ENCODE data around the gene TOX2.

Gene TOX2

GRCh38 chr20:43972692-43973091, 58.0 kb downstream of the TOX2 start:
- H3K4me3 ChIP-seq (ENCODE audit: low read depth, low read length), result no peak overlapping the region
- POLR2A ChIA-PET, result no interaction called here
- no peaks in the 10 kb centered on the region for H3K36me3 ChIP-seq (ENCODE audit: control insufficient read depth in 2 of 2, insufficient read depth in 1 of 2, low read length in 2 of 2)
- no peaks in the 10 kb centered on the region for H3K9me3 ChIP-seq (ENCODE audit: control insufficient read depth, insufficient read depth, low read depth, low read length)
- H3K4me1 ChIP-seq (ENCODE audit: control insufficient read depth, insufficient read depth, low read length), result no peaks in the 10 kb centered on the region
- no peak overlapping the region for H3K27ac ChIP-seq (ENCODE audit: extremely low read depth, low read depth, low read length)
- CTCF ChIA-PET, result interaction anchor here (3.0 kb wide), 1 partner anchor 11 kb away, joined by 10 read pairs; no protein-coding TSS in a partner anchor
- TF ChIP-seq ZBTB17 (tag by site-specific recombination; IDR thresholded peaks at IDR 0.05) (no peak), ZNF2 (tag by site-specific recombination; IDR thresholded peaks at IDR 0.05) (no peak), ZNF18 (tag by site-specific recombination; IDR thresholded peaks at IDR 0.05) (no peak), AEBP2 (tag by site-specific recombination; IDR thresholded peaks at IDR 0.05; ENCODE audit: borderline replicate concordance) (no peak)

- POLR2A ChIA-PET, result no interaction called here
- no peaks in the 10 kb centered on the region for H3K9me3 ChIP-seq (ENCODE audit: control insufficient read depth, insufficient read depth, low read depth, low read length)
- CTCF ChIA-PET, result interaction anchor here (3.0 kb wide), 1 partner anchor 10 kb away, joined by 10 read pairs; no protein-coding TSS in a partner anchor
- no peak overlapping the region for H3K27ac ChIP-seq (ENCODE audit: extremely low read depth, low read depth, low read length)
- H3K4me1 ChIP-seq (ENCODE audit: control insufficient read depth, insufficient read depth, low read length), result no peaks in the 10 kb centered on the region
- no peaks in the 10 kb centered on the region for H3K36me3 ChIP-seq (ENCODE audit: control insufficient read depth in 2 of 2, insufficient read depth in 1 of 2, low read length in 2 of 2)
- no peak overlapping the region for H3K4me3 ChIP-seq (ENCODE audit: low read depth, low read length)
- no peak for TF ChIP-seq ZNF768 (tag by site-specific recombination; IDR thresholded peaks at IDR 0.05)
- no peak for TF ChIP-seq ZNF112 (tag by site-specific recombination; IDR thresholded peaks at IDR 0.05)
- no peak for TF ChIP-seq ZNF558 (tag by site-specific recombination; IDR thresholded peaks at IDR 0.05)
- no peak for TF ChIP-seq ZNF341 (tag by site-specific recombination; IDR thresholded peaks at IDR 0.05; ENCODE audit: low read depth)
- TF ChIP-seq ZNF398 (tag by site-specific recombination; IDR thresholded peaks at IDR 0.05), result no peak
- no peak for TF ChIP-seq YY1 (tag by site-specific recombination; IDR thresholded peaks at IDR 0.05)
- no peak for TF ChIP-seq HOXA7 (CRISPR knock-in tag; IDR thresholded peaks at IDR 0.05; ENCODE audit: borderline replicate concordance)
- no peak for TF ChIP-seq ZNF529 (tag by site-specific recombination; IDR thresholded peaks at IDR 0.05; ENCODE audit: insufficient replicate concordance)
- no peak for TF ChIP-seq ZNF18 (tag by site-specific recombination; IDR thresholded peaks at IDR 0.05)
- TF ChIP-seq ZNF175 (tag by site-specific recombination; IDR thresholded peaks at IDR 0.05), result no peak
- TF ChIP-seq YY2 (tag by site-specific recombination; IDR thresholded peaks at IDR 0.05), result no peak
- TF ChIP-seq SP2 (tag by site-specific recombination; IDR thresholded peaks at IDR 0.05), result no peak
- TF ChIP-seq ZNF19 (tag by site-specific recombination; IDR thresholded peaks at IDR 0.05; ENCODE audit: low read depth), result no peak
- no peak for TF ChIP-seq ZNF843 (tag by site-specific recombination; IDR thresholded peaks at IDR 0.05)
- no peak for TF ChIP-seq ZNF518A (tag by site-specific recombination; conservative IDR thresholded peaks at IDR 0.05; ENCODE audit: low read depth)
- TF ChIP-seq ZNF488 (tag by site-specific recombination; IDR thresholded peaks at IDR 0.05), result no peak
- TF ChIP-seq ZNF391 (tag by site-specific recombination; IDR thresholded peaks at IDR 0.05; ENCODE audit: borderline replicate concordance, low read depth), result no peak
Observed at GRCh38 chr20:43973231-43973630, 58.6 kb downstream of the TOX2 start.

Data from HEK293 (cell line).